ENCODE measurements around the gene OR5L1.

Gene OR5L1

DNA sequence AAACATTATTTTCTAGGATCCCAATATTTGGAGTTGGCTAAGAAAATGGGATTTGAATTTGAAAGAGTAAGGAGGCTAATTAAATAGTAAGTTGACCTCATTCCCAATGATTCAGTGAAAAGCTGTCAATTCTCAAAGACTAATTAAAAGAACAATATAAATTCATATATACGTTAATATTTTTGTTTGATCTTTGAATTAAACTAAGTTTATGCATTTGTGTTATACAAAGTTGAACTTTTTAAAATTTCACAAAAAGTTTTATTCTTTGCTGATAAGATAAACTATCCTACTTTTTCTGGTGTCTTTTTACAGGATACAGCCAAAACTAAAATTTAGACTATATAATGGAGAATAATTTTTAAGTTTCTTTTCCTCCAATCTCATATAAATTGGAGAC, at the start of gene OR5L1:
Gene OR5L1 (plus strand): TSS at position 301 of the 400 bp plus-strand sequence. CDS start 100 bp downstream, outside the sequence.
- no peak for DNase-seq

DNA sequence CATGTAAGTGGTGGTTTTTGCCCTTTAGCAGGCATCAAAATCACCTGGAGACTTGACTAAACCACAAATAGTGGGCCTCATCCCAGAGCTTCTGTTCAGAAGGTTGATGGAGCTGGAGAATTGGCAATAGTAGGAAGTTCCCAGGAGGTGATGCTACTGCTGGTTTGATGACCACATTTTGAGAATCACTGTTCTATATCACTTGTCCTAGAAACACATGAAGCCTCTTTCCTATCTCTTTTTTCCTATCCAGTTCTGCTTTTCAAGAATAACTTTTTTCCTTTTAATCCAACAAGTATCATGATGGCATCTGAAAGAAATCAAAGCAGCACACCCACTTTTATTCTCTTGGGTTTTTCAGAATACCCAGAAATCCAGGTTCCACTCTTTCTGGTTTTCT, 38.0 kb upstream of the OR5L1 start, which contains the start of gene OR5D13:
Gene OR5D13 (plus strand): TSS at position 301 of the 400 bp plus-strand sequence. CDS start 0 bp downstream, at position 301.
- no peak for DNase-seq

DNA sequence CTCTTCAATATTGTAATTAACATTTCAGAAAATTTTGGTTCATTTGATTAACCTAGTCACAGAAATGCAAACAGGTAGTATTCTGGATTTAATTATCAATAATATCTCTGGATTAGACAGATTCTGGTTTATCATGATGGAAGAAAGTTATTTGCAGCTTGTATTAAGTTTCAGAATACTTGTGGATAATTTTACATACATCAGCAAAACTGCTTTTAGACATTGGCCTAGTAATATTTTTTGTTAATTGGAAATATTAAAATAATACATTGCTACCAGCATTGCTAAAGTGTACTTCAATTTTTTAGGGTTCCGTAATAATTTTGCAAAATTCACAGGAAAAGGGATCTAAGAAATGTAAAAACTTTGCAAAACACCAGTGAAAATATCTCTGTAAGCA, 19.6 kb upstream of the OR5L1 start:
- no peak for DNase-seq

DNA sequence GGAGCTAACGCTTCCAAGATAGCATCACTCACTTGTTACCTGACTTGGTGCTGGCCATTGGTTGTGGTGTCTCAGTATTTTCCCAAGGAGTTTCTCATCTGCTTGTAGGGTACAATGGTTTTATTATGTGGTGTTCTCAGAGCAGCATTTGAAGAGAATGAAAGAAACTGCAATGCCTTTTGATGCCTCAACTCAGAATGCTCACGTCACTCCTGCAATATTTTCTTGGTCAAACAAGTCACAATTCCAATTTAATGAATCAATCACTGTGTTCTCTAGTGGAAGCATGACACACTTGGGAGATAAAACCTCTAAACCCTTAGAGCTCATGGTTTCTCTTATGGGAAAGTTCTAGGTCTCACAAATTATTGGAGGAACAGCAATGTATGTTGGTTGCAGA, 17.8 kb upstream of the OR5L1 start:
- DNase-seq, result no peak

DNA sequence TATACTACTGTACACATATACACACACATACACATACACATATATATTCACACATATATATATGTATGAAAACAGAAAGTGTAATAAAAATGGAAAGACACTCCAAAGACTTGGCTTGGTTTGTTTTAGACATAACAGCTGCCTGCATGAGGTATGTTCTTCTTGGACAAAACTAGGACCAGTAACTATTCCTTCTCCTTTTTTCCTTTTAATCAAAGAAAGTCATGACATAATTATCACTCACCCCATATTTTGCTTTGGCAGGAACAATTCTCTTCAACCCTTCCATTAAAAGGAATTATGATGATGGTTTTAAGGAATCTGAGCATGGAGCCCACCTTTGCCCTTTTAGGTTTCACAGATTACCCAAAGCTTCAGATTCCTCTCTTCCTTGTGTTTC, 15.9 kb upstream of the OR5L1 start, which contains the start of gene OR5D14:
Gene OR5D14 (plus strand): TSS at position 301 of the 400 bp plus-strand sequence. CDS start 0 bp downstream, at position 301.
- DNase-seq, result no peak

DNA sequence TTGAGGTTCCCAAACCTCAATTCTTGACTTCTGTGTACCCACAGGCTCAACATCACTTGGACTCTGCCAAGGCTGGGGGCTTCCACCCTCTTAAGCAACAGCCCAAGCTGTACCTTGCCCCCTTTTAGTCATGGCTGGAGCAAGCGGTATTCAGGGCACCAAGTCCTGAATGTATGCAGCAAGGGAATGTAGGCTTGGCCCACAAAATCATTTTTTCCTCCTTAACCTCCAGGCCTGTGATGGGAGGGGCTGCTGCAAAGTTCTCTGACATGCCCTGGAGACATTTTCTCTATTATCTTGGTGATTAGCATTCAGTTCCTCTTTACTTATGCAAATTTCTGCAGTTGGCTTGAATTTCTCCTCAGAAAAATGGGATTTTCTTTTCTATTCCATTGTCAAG, 4.9 kb upstream of the OR5L1 start:
- no peak for DNase-seq

DNA sequence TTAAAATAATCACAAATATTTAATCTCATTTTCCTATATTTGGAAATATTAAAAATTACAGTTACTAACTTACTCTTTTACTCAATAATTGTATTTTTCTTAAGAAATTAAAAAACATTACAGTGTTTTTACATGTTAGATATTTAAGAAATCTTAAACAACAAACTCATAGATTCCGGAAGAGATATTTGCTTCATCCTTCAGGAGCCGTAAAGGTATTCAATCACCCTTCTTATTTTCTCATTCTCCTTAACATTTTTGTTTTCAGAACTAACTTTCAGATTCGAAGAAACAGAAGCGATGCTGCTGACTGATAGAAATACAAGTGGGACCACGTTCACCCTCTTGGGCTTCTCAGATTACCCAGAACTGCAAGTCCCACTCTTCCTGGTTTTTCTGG, 8.2 kb downstream of the OR5L1 start, which contains the start of gene OR5D18:
Gene OR5D18 (plus strand): TSS at position 301 of the 400 bp plus-strand sequence. CDS start 0 bp downstream, at position 301.
- DNase-seq, result no peak

DNA sequence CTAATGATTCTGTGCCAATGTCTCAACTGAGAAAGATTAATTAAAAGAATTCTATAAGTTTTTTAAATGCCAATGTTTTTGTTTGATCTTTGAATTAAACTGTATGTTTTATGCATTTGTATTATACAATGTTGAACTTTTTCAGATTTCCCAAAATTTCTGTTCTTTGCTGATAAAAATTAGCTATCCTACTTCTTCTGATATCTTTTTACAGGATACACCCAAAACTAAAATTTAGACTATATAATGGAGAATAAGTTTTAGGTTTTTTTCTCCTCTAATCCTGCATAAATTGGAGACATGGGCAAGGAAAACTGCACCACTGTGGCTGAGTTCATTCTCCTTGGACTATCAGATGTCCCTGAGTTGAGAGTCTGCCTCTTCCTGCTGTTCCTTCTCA, 15.8 kb downstream of the OR5L1 start, which contains the start of gene OR5L2:
Gene OR5L2 (plus strand): TSS at position 301 of the 400 bp plus-strand sequence. CDS start 0 bp downstream, at position 301.
- no peak for DNase-seq

DNA sequence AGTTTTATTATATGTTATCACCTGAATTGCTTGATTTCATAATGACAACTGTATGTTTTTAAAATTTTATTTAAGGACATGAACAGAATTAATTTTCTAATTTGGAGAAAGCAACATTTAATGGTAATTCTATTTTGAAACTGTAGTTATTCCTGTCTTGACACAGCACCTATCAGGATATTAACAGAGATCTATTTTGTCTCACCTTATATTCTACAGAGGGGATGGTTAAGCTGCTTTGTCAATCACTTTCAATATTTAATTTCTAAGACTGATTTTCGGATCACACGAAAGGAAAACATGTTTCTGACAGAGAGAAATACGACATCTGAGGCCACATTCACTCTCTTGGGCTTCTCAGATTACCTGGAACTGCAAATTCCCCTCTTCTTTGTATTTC, 27.3 kb downstream of the OR5L1 start, which contains the start of gene OR5D16:
Gene OR5D16 (plus strand): TSS at position 301 of the 400 bp plus-strand sequence. CDS start 0 bp downstream, at position 301.
- DNase-seq, result no peak

DNA sequence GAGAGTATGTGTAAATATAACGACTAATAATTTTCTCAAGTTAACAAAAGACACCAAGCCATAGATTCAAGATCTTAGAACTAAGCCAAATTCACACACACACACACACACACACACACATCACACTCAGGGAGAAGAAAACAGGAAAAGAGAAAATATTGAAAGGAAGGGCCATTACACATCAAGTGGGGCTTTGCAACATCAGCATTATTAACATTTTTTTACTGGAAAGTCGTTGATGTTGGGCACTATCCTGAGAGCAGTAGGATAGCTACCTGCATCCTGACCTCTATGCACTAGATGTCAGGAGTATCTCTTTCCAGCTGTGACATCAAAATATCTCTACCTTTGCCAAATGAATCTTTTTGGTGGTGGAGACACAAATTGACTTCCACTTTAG, 36.3 kb downstream of the OR5L1 start:
- no peak for DNase-seq

DNA sequence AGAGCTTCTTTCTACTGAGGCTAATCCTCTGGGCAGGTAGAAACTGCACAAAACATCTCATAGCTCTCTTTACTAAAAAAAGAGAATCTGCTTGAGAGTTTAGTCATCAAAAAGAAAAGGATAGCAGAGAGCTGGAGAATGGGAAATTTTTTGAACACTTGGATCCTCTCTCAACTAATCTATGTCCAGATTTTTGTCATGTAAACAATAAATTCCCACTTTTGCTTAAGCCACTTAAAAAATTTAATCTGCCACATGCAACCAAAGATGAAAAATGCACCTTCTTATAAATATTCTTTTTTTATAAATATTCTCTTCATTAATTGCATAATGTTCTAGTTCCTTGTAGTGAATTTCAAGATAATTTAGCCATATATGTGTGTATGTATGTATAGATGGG, 37.9 kb downstream of the OR5L1 start:
- no peak for DNase-seq

DNA sequence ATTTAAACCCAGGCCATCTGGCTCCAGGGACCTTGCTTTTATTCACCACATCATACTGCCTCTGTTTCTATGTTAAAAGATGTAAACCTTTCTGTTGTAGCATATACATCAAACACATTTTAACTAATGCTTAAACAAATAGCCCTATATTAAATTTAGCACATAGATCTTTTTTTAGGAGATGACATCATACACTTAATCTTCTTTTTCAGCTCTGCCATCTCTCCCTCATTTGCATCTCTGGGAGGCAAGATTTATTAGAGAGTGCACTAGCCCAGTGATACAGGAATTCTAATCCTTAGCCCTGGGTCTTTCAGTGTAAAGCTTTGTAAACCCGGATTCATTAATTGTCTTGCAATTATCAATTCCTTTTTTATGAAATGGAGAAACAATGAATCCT, 41.0 kb downstream of the OR5L1 start:
- DNase-seq, result no peak

DNA sequence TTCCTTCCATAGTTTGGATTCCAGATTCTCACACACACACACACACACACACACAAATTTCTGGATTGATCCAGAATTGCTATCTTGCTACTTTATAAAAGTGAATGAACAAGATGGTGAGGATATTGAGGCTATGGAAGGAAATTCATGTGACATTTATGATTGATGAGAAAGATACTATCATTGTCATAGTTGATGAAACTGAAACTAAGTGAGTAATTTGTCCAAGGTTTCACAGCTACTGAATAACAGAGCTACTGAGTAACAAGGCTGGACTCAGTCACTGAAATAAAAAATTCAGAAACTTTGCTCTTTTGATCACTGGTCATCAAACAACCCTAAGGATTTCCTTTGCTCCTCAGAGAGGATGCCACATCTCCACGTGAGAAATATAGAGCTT, 43.5 kb downstream of the OR5L1 start:
- no peak for DNase-seq

Data from activated CD8-positive, alpha-beta memory T cell treated with anti-CD3 and anti-CD28 coated beads for 24 hours (primary cell).